ENCODE results near the gene CLEC20A.

DNA sequence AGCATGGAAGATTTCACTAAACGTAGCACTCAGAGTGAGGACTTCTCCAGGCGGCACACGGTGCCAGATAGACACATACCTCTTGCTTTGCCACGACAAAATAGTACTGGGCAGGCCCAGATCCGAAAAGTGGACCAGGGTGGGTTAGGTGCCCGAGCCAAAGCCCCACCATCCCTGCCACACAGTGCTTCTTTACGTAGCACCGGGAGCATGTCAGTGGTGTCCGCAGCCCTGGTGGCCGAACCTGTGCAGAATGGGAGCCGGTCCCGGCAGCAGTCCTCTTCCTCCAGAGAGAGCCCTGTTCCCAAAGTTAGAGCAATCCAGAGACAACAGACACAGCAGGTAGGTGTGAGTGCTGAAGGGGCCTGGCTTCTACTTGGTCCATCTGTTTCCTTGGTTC, 38.6 kb downstream of the CLEC20A start:
- TF ChIP-seq POLR2A (IDR thresholded peaks at IDR 0.05; ENCODE audit: control extremely low read depth in 1 of 2, low read depth in 2 of 2, low read length in 2 of 2) = no peak
- TF ChIP-seq, protein P1, sequence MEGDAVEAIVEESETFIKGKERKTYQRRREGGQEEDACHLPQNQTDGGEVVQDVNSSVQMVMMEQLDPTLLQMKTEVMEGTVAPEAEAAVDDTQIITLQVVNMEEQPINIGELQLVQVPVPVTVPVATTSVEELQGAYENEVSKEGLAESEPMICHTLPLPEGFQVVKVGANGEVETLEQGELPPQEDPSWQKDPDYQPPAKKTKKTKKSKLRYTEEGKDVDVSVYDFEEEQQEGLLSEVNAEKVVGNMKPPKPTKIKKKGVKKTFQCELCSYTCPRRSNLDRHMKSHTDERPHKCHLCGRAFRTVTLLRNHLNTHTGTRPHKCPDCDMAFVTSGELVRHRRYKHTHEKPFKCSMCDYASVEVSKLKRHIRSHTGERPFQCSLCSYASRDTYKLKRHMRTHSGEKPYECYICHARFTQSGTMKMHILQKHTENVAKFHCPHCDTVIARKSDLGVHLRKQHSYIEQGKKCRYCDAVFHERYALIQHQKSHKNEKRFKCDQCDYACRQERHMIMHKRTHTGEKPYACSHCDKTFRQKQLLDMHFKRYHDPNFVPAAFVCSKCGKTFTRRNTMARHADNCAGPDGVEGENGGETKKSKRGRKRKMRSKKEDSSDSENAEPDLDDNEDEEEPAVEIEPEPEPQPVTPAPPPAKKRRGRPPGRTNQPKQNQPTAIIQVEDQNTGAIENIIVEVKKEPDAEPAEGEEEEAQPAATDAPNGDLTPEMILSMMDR (IDR thresholded peaks at IDR 0.05; ENCODE audit: control extremely low read depth in 1 of 3, insufficient read depth in 1 of 3, low read depth in 1 of 3, low read length in 3 of 3) = no peak
- TF ChIP-seq BACH1 (IDR thresholded peaks at IDR 0.05; ENCODE audit: low read length) = no peak
- no peak for TF ChIP-seq POLR2AphosphoS5 (IDR thresholded peaks at IDR 0.05; ENCODE audit: low read depth, low read length)
- TF ChIP-seq EZH2 (IDR thresholded peaks at IDR 0.05; ENCODE audit: low read depth, low read length, severe bottlenecking) = no peak
- no peak for TF ChIP-seq JUN (IDR thresholded peaks at IDR 0.05; ENCODE audit: low read depth, low read length)
- TF ChIP-seq, protein P2, sequence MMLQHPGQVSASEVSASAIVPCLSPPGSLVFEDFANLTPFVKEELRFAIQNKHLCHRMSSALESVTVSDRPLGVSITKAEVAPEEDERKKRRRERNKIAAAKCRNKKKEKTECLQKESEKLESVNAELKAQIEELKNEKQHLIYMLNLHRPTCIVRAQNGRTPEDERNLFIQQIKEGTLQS (IDR thresholded peaks at IDR 0.05; ENCODE audit: insufficient read depth, low read depth, low read length) = no peak
- TF ChIP-seq TAF1 (IDR thresholded peaks at IDR 0.05; ENCODE audit: low read depth, low read length) = no peak
- TF ChIP-seq TCF12 (IDR thresholded peaks at IDR 0.05; ENCODE audit: low read depth, low read length) = no peak
- TF ChIP-seq RAD21 (IDR thresholded peaks at IDR 0.05 in 1 of 2, conservative IDR thresholded peaks at IDR 0.05 in 1 of 2; ENCODE audit: low read depth in 2 of 2, low read length in 2 of 2) = no peak
- TF ChIP-seq, protein P3, sequence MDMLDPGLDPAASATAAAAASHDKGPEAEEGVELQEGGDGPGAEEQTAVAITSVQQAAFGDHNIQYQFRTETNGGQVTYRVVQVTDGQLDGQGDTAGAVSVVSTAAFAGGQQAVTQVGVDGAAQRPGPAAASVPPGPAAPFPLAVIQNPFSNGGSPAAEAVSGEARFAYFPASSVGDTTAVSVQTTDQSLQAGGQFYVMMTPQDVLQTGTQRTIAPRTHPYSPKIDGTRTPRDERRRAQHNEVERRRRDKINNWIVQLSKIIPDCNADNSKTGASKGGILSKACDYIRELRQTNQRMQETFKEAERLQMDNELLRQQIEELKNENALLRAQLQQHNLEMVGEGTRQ (IDR thresholded peaks at IDR 0.05; ENCODE audit: low read length) = no peak
- no peak for TF ChIP-seq CEBPB (IDR thresholded peaks at IDR 0.05; ENCODE audit: low read depth, low read length)
- TF ChIP-seq, protein P4, sequence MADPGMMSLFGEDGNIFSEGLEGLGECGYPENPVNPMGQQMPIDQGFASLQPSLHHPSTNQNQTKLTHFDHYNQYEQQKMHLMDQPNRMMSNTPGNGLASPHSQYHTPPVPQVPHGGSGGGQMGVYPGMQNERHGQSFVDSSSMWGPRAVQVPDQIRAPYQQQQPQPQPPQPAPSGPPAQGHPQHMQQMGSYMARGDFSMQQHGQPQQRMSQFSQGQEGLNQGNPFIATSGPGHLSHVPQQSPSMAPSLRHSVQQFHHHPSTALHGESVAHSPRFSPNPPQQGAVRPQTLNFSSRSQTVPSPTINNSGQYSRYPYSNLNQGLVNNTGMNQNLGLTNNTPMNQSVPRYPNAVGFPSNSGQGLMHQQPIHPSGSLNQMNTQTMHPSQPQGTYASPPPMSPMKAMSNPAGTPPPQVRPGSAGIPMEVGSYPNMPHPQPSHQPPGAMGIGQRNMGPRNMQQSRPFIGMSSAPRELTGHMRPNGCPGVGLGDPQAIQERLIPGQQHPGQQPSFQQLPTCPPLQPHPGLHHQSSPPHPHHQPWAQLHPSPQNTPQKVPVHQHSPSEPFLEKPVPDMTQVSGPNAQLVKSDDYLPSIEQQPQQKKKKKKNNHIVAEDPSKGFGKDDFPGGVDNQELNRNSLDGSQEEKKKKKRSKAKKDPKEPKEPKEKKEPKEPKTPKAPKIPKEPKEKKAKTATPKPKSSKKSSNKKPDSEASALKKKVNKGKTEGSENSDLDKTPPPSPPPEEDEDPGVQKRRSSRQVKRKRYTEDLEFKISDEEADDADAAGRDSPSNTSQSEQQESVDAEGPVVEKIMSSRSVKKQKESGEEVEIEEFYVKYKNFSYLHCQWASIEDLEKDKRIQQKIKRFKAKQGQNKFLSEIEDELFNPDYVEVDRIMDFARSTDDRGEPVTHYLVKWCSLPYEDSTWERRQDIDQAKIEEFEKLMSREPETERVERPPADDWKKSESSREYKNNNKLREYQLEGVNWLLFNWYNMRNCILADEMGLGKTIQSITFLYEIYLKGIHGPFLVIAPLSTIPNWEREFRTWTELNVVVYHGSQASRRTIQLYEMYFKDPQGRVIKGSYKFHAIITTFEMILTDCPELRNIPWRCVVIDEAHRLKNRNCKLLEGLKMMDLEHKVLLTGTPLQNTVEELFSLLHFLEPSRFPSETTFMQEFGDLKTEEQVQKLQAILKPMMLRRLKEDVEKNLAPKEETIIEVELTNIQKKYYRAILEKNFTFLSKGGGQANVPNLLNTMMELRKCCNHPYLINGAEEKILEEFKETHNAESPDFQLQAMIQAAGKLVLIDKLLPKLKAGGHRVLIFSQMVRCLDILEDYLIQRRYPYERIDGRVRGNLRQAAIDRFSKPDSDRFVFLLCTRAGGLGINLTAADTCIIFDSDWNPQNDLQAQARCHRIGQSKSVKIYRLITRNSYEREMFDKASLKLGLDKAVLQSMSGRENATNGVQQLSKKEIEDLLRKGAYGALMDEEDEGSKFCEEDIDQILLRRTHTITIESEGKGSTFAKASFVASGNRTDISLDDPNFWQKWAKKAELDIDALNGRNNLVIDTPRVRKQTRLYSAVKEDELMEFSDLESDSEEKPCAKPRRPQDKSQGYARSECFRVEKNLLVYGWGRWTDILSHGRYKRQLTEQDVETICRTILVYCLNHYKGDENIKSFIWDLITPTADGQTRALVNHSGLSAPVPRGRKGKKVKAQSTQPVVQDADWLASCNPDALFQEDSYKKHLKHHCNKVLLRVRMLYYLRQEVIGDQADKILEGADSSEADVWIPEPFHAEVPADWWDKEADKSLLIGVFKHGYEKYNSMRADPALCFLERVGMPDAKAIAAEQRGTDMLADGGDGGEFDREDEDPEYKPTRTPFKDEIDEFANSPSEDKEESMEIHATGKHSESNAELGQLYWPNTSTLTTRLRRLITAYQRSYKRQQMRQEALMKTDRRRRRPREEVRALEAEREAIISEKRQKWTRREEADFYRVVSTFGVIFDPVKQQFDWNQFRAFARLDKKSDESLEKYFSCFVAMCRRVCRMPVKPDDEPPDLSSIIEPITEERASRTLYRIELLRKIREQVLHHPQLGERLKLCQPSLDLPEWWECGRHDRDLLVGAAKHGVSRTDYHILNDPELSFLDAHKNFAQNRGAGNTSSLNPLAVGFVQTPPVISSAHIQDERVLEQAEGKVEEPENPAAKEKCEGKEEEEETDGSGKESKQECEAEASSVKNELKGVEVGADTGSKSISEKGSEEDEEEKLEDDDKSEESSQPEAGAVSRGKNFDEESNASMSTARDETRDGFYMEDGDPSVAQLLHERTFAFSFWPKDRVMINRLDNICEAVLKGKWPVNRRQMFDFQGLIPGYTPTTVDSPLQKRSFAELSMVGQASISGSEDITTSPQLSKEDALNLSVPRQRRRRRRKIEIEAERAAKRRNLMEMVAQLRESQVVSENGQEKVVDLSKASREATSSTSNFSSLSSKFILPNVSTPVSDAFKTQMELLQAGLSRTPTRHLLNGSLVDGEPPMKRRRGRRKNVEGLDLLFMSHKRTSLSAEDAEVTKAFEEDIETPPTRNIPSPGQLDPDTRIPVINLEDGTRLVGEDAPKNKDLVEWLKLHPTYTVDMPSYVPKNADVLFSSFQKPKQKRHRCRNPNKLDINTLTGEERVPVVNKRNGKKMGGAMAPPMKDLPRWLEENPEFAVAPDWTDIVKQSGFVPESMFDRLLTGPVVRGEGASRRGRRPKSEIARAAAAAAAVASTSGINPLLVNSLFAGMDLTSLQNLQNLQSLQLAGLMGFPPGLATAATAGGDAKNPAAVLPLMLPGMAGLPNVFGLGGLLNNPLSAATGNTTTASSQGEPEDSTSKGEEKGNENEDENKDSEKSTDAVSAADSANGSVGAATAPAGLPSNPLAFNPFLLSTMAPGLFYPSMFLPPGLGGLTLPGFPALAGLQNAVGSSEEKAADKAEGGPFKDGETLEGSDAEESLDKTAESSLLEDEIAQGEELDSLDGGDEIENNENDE (IDR thresholded peaks at IDR 0.05; ENCODE audit: insufficient replicate concordance, low read length) = no peak

All from H1 (cell line).